ENCODE results near the gene DNM2.

DNA sequence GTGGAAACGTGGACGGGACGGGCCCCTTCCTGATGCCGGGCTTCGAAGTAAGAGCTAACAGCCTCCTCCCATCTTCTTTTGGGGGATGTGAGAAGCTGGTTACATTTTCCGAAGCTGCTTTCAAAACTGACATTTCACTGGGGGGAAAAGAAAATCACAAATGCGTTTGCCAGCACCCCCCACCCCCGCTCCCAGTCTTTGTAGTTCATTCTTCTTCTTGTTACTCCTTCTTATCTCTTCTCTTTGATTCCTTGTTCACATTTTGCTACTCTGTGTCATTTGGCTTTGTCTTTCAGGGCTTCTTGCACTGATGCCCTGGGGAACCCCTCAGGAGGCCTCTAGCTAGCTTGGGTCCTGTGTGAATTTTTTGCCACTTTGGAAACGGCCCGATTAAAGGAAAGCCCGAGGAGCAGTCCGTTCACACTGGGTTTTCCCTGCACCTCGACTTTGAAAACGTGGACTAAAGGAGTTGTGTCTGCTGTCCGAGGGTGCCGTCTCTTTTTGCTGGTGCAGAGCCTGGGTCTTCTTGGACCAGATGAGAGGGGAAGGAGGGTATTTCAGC, 154.7 kb downstream of the DNM2 start:
- no peak for TF ChIP-seq CTCF (IDR thresholded peaks at IDR 0.05)
- TF ChIP-seq POLR2A (IDR thresholded peaks at IDR 0.05), result no peak

Data from testis (tissue), 2 donors.